HL-60 (cell line): Measurements from ENCODE around the gene SPINT2.

Experiments
- CTCF ChIP-seq: IDR thresholded peaks from one replicate; pipeline ENCODE4 v1.5.1; 2011; ENCODE audit warnings: low read length, control low read depth, inconsistent platforms; ENCODE audit not compliant: insufficient read depth
- GABPA ChIP-seq: IDR thresholded peaks from 2 replicates; pipeline ENCODE4 v1.6.1; 2012; ENCODE audit warnings: low read depth
- POLR2AphosphoS5 ChIP-seq: IDR thresholded peaks from 2 replicates; pipeline ENCODE4 v1.6.1; 2012; ENCODE audit warnings: low read depth
- REST ChIP-seq: IDR thresholded peaks from 2 replicates; pipeline ENCODE4 v1.6.1; 2012; ENCODE audit warnings: low read depth; ENCODE audit not compliant: insufficient replicate concordance

- no peak for TF ChIP-seq CTCF
- TF ChIP-seq POLR2AphosphoS5, result no peak
- TF ChIP-seq REST, result no peak
- TF ChIP-seq GABPA, result no peak
These were observed 4.2 kb downstream of the SPINT2 start for GRCh38 chr19:38268539-38268938.
